ENCODE results near the gene F5. TPM values are rescaled to one million over a fixed set of nuclear protein-coding genes. Genes with fewer than 3 reads are reported as not detected.

Gene F5
- total RNA-seq, 1 experiment from 2014 or later: not detected

DNA sequence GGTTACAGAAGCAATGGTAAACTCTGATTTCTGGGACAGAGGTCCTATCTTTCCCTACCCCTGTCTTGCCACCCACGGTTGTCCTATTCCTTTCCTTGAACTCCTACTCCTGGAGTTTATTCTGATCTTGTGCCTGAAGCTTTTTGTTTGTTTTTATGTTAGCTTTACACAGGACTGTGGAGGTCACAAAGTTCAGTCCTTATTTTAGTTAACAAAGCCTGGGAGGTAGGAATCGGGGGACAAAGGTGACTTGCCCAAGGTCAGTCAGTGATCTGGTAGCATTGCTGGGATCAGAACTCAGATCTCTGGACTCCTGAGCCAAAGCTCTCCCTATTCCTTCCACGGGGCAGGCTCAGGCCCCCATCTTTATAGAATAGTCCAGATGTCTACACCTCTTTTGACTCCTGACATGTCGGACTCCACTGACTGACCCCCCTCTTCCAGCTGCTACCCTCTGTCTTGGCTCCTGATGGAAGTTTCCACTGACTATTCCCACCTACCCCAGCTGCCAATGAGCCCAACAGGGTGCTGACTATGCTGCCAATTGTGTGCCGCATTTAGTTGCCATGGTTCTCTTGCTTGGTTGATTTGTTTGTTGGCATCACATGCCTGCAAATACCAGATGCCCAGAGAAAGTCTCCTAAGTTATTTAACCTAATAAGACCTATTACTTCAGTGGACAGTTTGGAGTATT lies 9.9 kb downstream of the F5 start:
- H3K27me3 ChIP-seq (replicated peaks; ENCODE audit: insufficient read depth, low read depth, low read length, poor library complexity): peaks cover 26% of the 10 kb centered on the region
- H3K36me3 ChIP-seq (ENCODE audit: insufficient read depth, low read length, poor library complexity, severe bottlenecking): no peaks in the 10 kb centered on the region
- no peak overlapping the region for H3K27ac ChIP-seq (ENCODE audit: low read depth, low read length, poor library complexity, severe bottlenecking)
- ChIA-PET POLR2A (ENCODE audit: low non-redundant PET) (no interaction called here), CTCF (no interaction called here)
- H3K4me1 ChIP-seq (ENCODE audit: insufficient read depth, low read length, poor library complexity, severe bottlenecking): no peaks in the 10 kb centered on the region
- no peak for DNase-seq (ENCODE audit: low spot score)
- intact Hi-C loops (cut with micrococcal nuclease; ENCODE audit: unreplicated experiment): no loop called here
- no TSS peak for BruUV-seq (replicated peaks)
- no peak overlapping the region for H3K4me3 ChIP-seq (ENCODE audit: low read depth, low read length, poor library complexity, severe bottlenecking)
- TF ChIP-seq, protein P1, sequence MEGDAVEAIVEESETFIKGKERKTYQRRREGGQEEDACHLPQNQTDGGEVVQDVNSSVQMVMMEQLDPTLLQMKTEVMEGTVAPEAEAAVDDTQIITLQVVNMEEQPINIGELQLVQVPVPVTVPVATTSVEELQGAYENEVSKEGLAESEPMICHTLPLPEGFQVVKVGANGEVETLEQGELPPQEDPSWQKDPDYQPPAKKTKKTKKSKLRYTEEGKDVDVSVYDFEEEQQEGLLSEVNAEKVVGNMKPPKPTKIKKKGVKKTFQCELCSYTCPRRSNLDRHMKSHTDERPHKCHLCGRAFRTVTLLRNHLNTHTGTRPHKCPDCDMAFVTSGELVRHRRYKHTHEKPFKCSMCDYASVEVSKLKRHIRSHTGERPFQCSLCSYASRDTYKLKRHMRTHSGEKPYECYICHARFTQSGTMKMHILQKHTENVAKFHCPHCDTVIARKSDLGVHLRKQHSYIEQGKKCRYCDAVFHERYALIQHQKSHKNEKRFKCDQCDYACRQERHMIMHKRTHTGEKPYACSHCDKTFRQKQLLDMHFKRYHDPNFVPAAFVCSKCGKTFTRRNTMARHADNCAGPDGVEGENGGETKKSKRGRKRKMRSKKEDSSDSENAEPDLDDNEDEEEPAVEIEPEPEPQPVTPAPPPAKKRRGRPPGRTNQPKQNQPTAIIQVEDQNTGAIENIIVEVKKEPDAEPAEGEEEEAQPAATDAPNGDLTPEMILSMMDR (conservative IDR thresholded peaks at IDR 0.05; ENCODE audit: low read depth, low read length): no peak
- TF ChIP-seq EZH2 (IDR thresholded peaks at IDR 0.05; ENCODE audit: borderline replicate concordance, low read depth, low read length, poor library complexity, severe bottlenecking): no peak
- no peaks in the 10 kb centered on the region for H3K9me3 ChIP-seq (ENCODE audit: low read depth, low read length, poor library complexity, severe bottlenecking)

DNA sequence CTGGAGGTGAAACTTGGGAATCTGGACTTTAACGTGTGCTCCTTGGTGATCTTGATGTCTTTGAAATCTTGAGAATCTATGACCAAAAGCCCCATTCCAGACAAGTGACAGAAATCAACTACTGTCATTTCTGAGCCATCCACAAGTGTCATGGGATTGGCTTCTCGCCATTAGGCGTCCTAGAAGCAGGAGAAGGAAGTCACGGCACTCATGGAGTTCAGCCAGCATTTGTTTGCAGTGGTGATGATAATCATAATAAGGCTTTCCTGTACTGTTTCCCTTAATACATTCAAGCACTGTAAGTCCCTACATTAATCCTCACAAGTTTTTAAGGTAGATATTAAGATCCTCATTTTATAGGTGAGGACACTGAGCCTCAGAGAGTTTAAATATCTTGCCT lies 11.9 kb downstream of the F5 start:
- intact Hi-C loops (cut with micrococcal nuclease; ENCODE audit: unreplicated experiment): no loop called here
- Histone ChIP-seq H3K4me3 (ENCODE audit: low read depth, low read length, poor library complexity, severe bottlenecking) (no peak overlapping the region), H3K36me3 (ENCODE audit: insufficient read depth, low read length, poor library complexity, severe bottlenecking) (no peaks in the 10 kb centered on the region), H3K4me1 (ENCODE audit: insufficient read depth, low read length, poor library complexity, severe bottlenecking) (no peaks in the 10 kb centered on the region), H3K27ac (ENCODE audit: low read depth, low read length, poor library complexity, severe bottlenecking) (no peak overlapping the region), H3K27me3 (replicated peaks; ENCODE audit: insufficient read depth, low read depth, low read length, poor library complexity) (peaks cover 13% of the 10 kb centered on the region), H3K9me3 (ENCODE audit: low read depth, low read length, poor library complexity, severe bottlenecking) (no peaks in the 10 kb centered on the region)
- POLR2A ChIA-PET (ENCODE audit: low non-redundant PET): no interaction called here
- no TSS peak for BruUV-seq (replicated peaks)
- DNase-seq (ENCODE audit: low spot score): no peak
- CTCF ChIA-PET: no interaction called here
- no peak for TF ChIP-seq EZH2 (IDR thresholded peaks at IDR 0.05; ENCODE audit: borderline replicate concordance, low read depth, low read length, poor library complexity, severe bottlenecking)
- TF ChIP-seq, protein P1 (conservative IDR thresholded peaks at IDR 0.05; ENCODE audit: low read depth, low read length): no peak

DNA sequence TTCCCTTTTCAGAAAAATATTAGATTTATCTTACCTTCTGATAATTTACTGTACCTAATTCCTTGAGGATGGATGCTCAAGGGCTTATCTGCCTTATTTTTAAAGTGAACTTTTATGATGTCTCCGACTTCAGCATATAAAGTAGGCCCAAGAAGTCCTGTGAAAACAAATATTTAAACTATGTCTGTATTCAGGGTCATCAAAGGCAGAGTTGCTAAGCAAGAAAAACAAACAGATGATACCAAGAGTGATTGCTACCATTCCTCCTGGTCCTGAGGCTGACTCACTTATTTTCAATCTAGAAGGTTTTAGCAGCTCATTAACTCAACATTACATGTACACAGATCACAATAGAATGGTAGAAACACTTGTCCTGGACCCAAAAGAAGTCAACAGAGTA lies 14.1 kb downstream of the F5 start:
- no peak for TF ChIP-seq EZH2 (IDR thresholded peaks at IDR 0.05; ENCODE audit: borderline replicate concordance, low read depth, low read length, poor library complexity, severe bottlenecking)
- TF ChIP-seq, protein P1 (conservative IDR thresholded peaks at IDR 0.05; ENCODE audit: low read depth, low read length): no peak
- Histone ChIP-seq H3K36me3 (ENCODE audit: insufficient read depth, low read length, poor library complexity, severe bottlenecking) (no peaks in the 10 kb centered on the region), H3K9me3 (ENCODE audit: low read depth, low read length, poor library complexity, severe bottlenecking) (no peaks in the 10 kb centered on the region), H3K27ac (ENCODE audit: low read depth, low read length, poor library complexity, severe bottlenecking) (no peak overlapping the region), H3K27me3 (replicated peaks; ENCODE audit: insufficient read depth, low read depth, low read length, poor library complexity) (peaks cover 5% of the 10 kb centered on the region), H3K4me3 (ENCODE audit: low read depth, low read length, poor library complexity, severe bottlenecking) (no peak overlapping the region), H3K4me1 (ENCODE audit: insufficient read depth, low read length, poor library complexity, severe bottlenecking) (no peaks in the 10 kb centered on the region)
- ChIA-PET CTCF (no interaction called here), POLR2A (ENCODE audit: low non-redundant PET) (interaction anchor here (0.7 kb wide), 1 partner anchor 96 kb away, joined by 4 read pairs; no protein-coding TSS in a partner anchor)
- no peak for DNase-seq (ENCODE audit: low spot score)
- no TSS peak for BruUV-seq (replicated peaks)
- intact Hi-C loops (cut with micrococcal nuclease; ENCODE audit: unreplicated experiment): no loop called here

Measured in A673 (cell line).